RPMI8226 (cell line): Measurements from ENCODE around the gene CCNA1.

ENCODE experiments used
- DNase-seq: peaks from one replicate; pipeline ENCODE4 v3.0.0-alpha.2; 2015

The CCNA1 gene

GRCh38 chr13:36432106-36432544 lies at the start of gene CCNA1:
Gene CCNA1, plus strand, starts transcription at chr13:36432495. Its CDS starts 562 bp downstream, at chr13:36433057.
- no peak for DNase-seq

- no peak for DNase-seq
Measured at GRCh38 chr13:36385489-36385888, 46.8 kb upstream of the CCNA1 start.

- DNase-seq, result no peak
Measured at GRCh38 chr13:36395280-36395679, 37.0 kb upstream of the CCNA1 start.

GRCh38 chr13:36405151-36405550 lies 27.1 kb upstream of the CCNA1 start:
- no peak for DNase-seq

- DNase-seq, result no peak
Measured at GRCh38 chr13:36412736-36413135, 19.6 kb upstream of the CCNA1 start.

- DNase-seq, result no peak
Measured at GRCh38 chr13:36413161-36413560, 19.1 kb upstream of the CCNA1 start.

- DNase-seq, result no peak
Measured at GRCh38 chr13:36414461-36414860, 17.8 kb upstream of the CCNA1 start.

- DNase-seq, result no peak
Measured at GRCh38 chr13:36417331-36417730, 15.0 kb upstream of the CCNA1 start.

GRCh38 chr13:36418022-36418805 lies 14.1 kb upstream of the CCNA1 start:
- DNase-seq, result no peak

- DNase-seq, result peak; percentile 61
Measured at GRCh38 chr13:36420437-36420891, 11.8 kb upstream of the CCNA1 start.

- DNase-seq, result no peak
Measured at GRCh38 chr13:36421447-36421846, 10.8 kb upstream of the CCNA1 start.

- no peak for DNase-seq
Measured at GRCh38 chr13:36428086-36428485, 4.2 kb upstream of the CCNA1 start.

GRCh38 chr13:36430247-36431203 lies 1.8 kb upstream of the CCNA1 start:
- DNase-seq, result no peak

GRCh38 chr13:36431204-36432105 lies 840 bp upstream of the CCNA1 start:
- no peak for DNase-seq

- DNase-seq, result no peak
Measured at GRCh38 chr13:36436811-36437210, 4.5 kb downstream of the CCNA1 start.

- no peak for DNase-seq
Measured at GRCh38 chr13:36438594-36439483, 6.5 kb downstream of the CCNA1 start.

- DNase-seq, result no peak
Measured at GRCh38 chr13:36445278-36445677, 13.0 kb downstream of the CCNA1 start.

GRCh38 chr13:36445891-36446351 lies 13.6 kb downstream of the CCNA1 start:
- no peak for DNase-seq

- DNase-seq, result no peak
Measured at GRCh38 chr13:36447501-36447900, 15.2 kb downstream of the CCNA1 start.

- DNase-seq, result no peak
Measured at GRCh38 chr13:36450534-36450933, 18.2 kb downstream of the CCNA1 start.

GRCh38 chr13:36453516-36453915 lies 21.2 kb downstream of the CCNA1 start:
- peak; percentile 13 for DNase-seq
